Measurements from ENCODE around the gene SIAE. TPM values are rescaled to one million over a fixed set of nuclear protein-coding genes. Genes with fewer than 3 reads are reported as not detected.
A peak's percentile ranks its signal among the peaks of the same experiment; 100 is the strongest.

SIAE gene
- total and polyA plus RNA-seq, 2 donors from 2014 or later: 53.2 to 59.7 TPM

DNA sequence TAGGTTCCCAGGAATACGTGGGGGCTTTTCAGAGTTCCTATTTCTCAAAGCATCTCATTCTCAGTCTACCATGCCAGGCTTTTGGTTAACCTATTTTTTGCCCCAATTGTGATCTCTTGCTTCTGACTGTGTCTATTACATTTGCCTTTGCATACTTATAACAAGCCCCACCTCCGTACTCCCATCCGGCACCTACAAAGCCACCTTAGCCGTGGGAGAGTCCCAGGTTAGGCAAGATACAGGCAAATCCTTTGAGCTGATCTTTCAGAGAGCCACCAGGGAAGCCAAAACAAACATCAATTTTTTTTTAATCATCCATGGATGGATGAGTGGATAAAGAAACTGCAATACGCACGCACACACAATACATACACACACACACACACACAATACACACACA is 80.9 kb downstream of the SIAE start:
- TF ChIP-seq, protein P1, sequence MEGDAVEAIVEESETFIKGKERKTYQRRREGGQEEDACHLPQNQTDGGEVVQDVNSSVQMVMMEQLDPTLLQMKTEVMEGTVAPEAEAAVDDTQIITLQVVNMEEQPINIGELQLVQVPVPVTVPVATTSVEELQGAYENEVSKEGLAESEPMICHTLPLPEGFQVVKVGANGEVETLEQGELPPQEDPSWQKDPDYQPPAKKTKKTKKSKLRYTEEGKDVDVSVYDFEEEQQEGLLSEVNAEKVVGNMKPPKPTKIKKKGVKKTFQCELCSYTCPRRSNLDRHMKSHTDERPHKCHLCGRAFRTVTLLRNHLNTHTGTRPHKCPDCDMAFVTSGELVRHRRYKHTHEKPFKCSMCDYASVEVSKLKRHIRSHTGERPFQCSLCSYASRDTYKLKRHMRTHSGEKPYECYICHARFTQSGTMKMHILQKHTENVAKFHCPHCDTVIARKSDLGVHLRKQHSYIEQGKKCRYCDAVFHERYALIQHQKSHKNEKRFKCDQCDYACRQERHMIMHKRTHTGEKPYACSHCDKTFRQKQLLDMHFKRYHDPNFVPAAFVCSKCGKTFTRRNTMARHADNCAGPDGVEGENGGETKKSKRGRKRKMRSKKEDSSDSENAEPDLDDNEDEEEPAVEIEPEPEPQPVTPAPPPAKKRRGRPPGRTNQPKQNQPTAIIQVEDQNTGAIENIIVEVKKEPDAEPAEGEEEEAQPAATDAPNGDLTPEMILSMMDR (IDR thresholded peaks at IDR 0.05; ENCODE audit: borderline replicate concordance, extremely low read depth, insufficient read depth): no peak
- H3K36me3 ChIP-seq (ENCODE audit: control insufficient read depth in 2 of 3, insufficient read depth in 3 of 3, low read length in 3 of 3): no peaks in the 10 kb centered on the region
- H3K4me1 ChIP-seq (ENCODE audit: control insufficient read depth in 2 of 3, insufficient read depth in 2 of 3, low read depth in 1 of 3, low read length in 3 of 3): no peaks in the 10 kb centered on the region
- no peaks in the 10 kb centered on the region for H3K27me3 ChIP-seq (ENCODE audit: control insufficient read depth, insufficient read depth, low read length)
- DNase-seq (no peak), FAIRE-seq (no peak)
- no peak overlapping the region for H3K4me3 ChIP-seq (ENCODE audit: low read length in 3 of 3)
- no peak overlapping the region for H3K27ac ChIP-seq (ENCODE audit: low read depth in 2 of 2, low read length in 2 of 2)
- H3K9ac ChIP-seq (ENCODE audit: low read length in 3 of 3): no peak overlapping the region
- intact Hi-C loops (cut with DNase I): no loop called here
- no peaks in the 10 kb centered on the region for H3K9me3 ChIP-seq (ENCODE audit: control insufficient read depth in 2 of 3, insufficient read depth in 1 of 3, low read length in 3 of 3)

DNA sequence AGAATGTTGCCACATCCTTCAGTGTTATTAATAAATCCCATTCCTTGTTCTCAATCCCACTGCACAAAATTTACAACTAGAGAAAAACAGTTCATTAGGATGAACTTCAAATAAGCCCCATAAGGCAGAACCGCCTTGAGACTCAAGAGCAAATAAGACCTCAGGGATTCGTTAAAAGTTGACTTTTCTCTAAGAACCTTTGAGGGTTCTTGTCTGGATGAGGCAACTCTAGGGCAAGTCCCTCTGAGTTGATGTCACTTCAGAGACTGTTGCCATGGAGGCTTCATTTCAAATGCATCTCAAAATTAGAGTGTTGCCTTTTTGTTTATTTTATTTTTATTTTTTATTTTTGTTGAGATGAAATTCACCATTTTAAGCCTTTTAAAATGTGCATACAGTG is 82.1 kb downstream of the SIAE start:
- Histone ChIP-seq H3K36me3 (ENCODE audit: control insufficient read depth in 2 of 3, insufficient read depth in 3 of 3, low read length in 3 of 3) (no peaks in the 10 kb centered on the region), H3K4me1 (ENCODE audit: control insufficient read depth in 2 of 3, insufficient read depth in 2 of 3, low read depth in 1 of 3, low read length in 3 of 3) (no peaks in the 10 kb centered on the region), H3K9me3 (ENCODE audit: control insufficient read depth in 2 of 3, insufficient read depth in 1 of 3, low read length in 3 of 3) (no peaks in the 10 kb centered on the region), H3K9ac (ENCODE audit: low read length in 3 of 3) (no peak overlapping the region), H3K4me3 (ENCODE audit: low read length in 3 of 3) (no peak overlapping the region), H3K27me3 (ENCODE audit: control insufficient read depth, insufficient read depth, low read length) (no peaks in the 10 kb centered on the region), H3K27ac (ENCODE audit: low read depth in 2 of 2, low read length in 2 of 2) (no peak overlapping the region)
- FAIRE-seq (no peak), DNase-seq (no peak)
- intact Hi-C loops (cut with DNase I): no loop called here
- TF ChIP-seq, protein P1 (IDR thresholded peaks at IDR 0.05; ENCODE audit: borderline replicate concordance, extremely low read depth, insufficient read depth): no peak

DNA sequence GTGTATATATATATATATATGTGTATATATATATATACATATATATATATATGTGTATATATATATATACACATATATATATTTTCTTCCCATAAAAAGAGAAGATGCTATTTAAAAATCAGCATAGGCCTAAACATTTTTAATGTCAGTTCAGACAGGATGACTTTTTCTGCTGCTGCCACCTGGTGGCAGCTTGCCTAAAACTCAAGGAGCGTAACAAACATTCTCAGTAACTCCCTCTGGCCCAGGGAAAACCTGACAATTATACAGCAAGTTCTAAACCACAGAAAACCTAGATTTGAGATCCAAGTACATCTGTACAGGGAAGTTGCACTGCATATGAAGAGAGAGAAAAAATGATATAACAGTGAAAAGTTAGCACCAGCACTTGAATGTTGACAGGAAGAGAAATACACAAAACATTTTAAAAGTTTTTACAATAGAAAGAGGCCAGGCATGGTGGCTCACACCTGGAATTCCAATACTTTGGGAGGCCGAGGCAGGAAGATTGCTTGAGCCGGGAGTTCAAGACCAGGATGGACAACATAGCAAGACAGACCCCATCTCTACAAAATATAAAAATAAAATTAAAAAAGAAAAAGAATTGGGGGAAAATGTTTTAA is 87.2 kb downstream of the SIAE start:
- H3K9ac ChIP-seq (ENCODE audit: low read length in 3 of 3): no peak overlapping the region
- H3K36me3 ChIP-seq (ENCODE audit: control insufficient read depth in 2 of 3, insufficient read depth in 3 of 3, low read length in 3 of 3): no peaks in the 10 kb centered on the region
- peak in 4 of 5 donors; percentile 34 to 84 (median 54) for DNase-seq
- H3K4me1 ChIP-seq (ENCODE audit: control insufficient read depth in 2 of 3, insufficient read depth in 2 of 3, low read depth in 1 of 3, low read length in 3 of 3): no peaks in the 10 kb centered on the region
- TF ChIP-seq, protein P1 (IDR thresholded peaks at IDR 0.05; ENCODE audit: borderline replicate concordance, extremely low read depth, insufficient read depth): peak; percentile 79
- H3K27ac ChIP-seq (ENCODE audit: low read depth in 2 of 2, low read length in 2 of 2): no peak overlapping the region
- H3K4me3 ChIP-seq (ENCODE audit: low read length in 3 of 3): no peak overlapping the region
- H3K9me3 ChIP-seq (ENCODE audit: control insufficient read depth in 2 of 3, insufficient read depth in 1 of 3, low read length in 3 of 3): no peaks in the 10 kb centered on the region
- H3K27me3 ChIP-seq (ENCODE audit: control insufficient read depth, insufficient read depth, low read length): no peaks in the 10 kb centered on the region
- FAIRE-seq: peak; percentile 83
- intact Hi-C loops (cut with DNase I): loop anchor here (10.0 kb wide), 1 partner anchor 172 kb away; no protein-coding TSS in a partner anchor
